SK-N-MC (cell line): ENCODE measurements around the gene EVI5L.

Experiments
- EZH2 ChIP-seq: fragments of 200-600 bp; sonication (generic); IDR thresholded peaks from one replicate; pipeline ENCODE4 v1.6.1; 2017; ENCODE audit warnings: antibody characterized with exemption
- POLR2AphosphoS5 ChIP-seq: IDR thresholded peaks from 2 replicates; pipeline ENCODE4 v1.6.1; 2012; ENCODE audit warnings: mild to moderate bottlenecking, low read depth, low read length, borderline replicate concordance

DNA sequence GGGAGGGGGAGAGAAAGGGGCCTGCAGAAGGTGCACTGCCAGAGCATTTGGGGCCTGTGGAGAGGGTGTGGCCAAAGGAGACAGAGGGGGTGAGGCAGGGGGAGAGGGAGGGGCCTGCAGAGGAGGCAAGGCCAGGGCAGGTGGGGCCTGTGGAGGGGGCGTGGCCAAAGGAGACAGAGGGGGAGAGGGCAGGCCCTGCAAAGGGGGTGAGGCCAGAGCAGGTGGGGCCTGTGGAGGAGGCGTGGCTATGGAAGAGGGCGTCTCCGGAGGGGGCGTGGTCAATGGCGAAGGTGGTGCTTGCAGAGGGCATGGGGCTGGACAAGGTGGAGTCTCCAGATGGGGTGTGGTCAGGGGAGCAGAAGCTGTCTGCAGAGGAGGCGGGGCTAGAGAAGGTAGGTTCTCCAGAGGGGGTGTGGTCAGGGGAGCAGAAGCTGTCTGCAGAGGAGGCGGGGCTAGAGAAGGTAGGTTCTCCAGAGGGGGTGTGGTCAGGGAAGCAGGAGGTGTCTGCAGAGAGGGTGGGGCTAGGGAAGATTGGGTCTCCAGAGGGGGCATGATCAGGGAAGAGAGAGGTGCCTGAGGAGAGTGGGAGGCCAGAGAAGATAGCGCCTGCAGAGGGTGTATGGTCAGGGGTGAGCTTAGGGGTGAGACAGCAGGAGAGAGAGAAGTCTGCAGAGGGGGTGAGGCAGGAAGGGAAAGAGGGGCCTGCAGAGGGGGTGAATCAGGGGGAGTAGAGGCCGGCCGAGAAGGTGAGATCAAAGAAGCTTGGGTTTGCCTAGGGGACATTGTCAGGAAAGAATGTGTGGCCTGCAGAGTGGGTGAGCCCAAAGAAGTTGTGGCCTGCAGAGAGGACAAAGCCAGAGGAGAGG lies 40.8 kb downstream of the EVI5L start:
- no peak for TF ChIP-seq POLR2AphosphoS5
- TF ChIP-seq EZH2, result no peak
